ENCODE data around the gene PLA2G4D.

DNA sequence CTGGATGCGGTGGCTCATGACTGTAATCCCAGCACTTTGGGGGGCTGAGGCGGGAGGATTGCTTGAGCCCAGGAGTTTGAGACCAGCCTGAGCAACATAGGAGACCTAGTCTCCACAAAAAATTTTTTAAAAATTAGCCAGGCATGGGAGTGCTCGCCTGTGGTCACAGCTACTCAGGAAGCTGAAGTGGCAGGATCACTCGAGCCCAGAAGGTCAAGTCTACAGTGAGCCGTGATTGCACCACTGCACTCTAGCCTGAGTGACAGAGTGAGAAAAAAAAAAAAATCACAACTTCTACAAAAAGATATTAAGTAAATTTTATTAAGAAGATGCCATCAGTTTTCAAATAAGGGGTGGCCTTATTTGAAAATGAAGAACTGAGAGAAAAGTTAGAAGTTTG is 11.9 kb upstream of the PLA2G4D start:
- TF ChIP-seq, protein P1, sequence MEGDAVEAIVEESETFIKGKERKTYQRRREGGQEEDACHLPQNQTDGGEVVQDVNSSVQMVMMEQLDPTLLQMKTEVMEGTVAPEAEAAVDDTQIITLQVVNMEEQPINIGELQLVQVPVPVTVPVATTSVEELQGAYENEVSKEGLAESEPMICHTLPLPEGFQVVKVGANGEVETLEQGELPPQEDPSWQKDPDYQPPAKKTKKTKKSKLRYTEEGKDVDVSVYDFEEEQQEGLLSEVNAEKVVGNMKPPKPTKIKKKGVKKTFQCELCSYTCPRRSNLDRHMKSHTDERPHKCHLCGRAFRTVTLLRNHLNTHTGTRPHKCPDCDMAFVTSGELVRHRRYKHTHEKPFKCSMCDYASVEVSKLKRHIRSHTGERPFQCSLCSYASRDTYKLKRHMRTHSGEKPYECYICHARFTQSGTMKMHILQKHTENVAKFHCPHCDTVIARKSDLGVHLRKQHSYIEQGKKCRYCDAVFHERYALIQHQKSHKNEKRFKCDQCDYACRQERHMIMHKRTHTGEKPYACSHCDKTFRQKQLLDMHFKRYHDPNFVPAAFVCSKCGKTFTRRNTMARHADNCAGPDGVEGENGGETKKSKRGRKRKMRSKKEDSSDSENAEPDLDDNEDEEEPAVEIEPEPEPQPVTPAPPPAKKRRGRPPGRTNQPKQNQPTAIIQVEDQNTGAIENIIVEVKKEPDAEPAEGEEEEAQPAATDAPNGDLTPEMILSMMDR (IDR thresholded peaks at IDR 0.05 in 2 of 3, conservative IDR thresholded peaks at IDR 0.05 in 1 of 3; ENCODE audit: borderline replicate concordance in 1 of 3, insufficient read depth in 1 of 3, low read depth in 2 of 3, low read length in 2 of 3): no peak
- TF ChIP-seq POLR2AphosphoS5 (IDR thresholded peaks at IDR 0.05; ENCODE audit: low read depth, low read length) (no peak), POLR2A (IDR thresholded peaks at IDR 0.05; ENCODE audit: borderline replicate concordance, extremely low read depth, insufficient read depth, insufficient read length) (no peak), EZH2 (IDR thresholded peaks at IDR 0.05) (no peak), TCF7L2 (IDR thresholded peaks at IDR 0.05; ENCODE audit: borderline replicate concordance, extremely low read depth, insufficient read depth, insufficient read length) (no peak), ZFX (IDR thresholded peaks at IDR 0.05) (no peak), JUND (IDR thresholded peaks at IDR 0.05) (no peak), YY1 (IDR thresholded peaks at IDR 0.05; ENCODE audit: extremely low read depth, insufficient replicate concordance, low read depth, low read length) (no peak), ELF1 (IDR thresholded peaks at IDR 0.05; ENCODE audit: borderline replicate concordance, low read depth) (no peak)
- TF ChIP-seq, protein P2, sequence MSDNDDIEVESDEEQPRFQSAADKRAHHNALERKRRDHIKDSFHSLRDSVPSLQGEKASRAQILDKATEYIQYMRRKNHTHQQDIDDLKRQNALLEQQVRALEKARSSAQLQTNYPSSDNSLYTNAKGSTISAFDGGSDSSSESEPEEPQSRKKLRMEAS (IDR thresholded peaks at IDR 0.05): no peak
